Left lung (tissue), 10 donors: ENCODE measurements around the gene AGXT2. TPM values are rescaled to one million over a fixed set of nuclear protein-coding genes. Genes with fewer than 3 reads are reported as not detected.
"Not testable (repeated sequence)": the region's sequence is repeated elsewhere in the genome, so short reads cannot be mapped to it uniquely, and the experiment has no call there.

ENCODE experiments used
- ATAC-seq: fragments of 200-7000 bp; cut with Tn5 transposase; one replicate; pipeline ENCODE4 v1.9.1; 2020; ENCODE audit warnings: moderate library complexity
- DNase-seq, 4 donors: peaks; one replicate each; pipeline ENCODE4 v3.0.0-alpha.2; 2013 to 2020
- H3K27ac ChIP-seq, 2 donors: fragments of 200-600 bp; sonication (generic) in 1 of 2; one replicate each; pipeline versions ENCODE4 v1.5.0 to v1.8.0; 2020 to 2021
- H3K27me3 ChIP-seq, 2 donors: fragments of 200-600 bp; sonication (generic) in 1 of 2; one replicate each; pipeline versions ENCODE4 v1.5.0 to v1.8.0; 2020 to 2021
- H3K36me3 ChIP-seq, 2 donors: fragments of 200-600 bp; sonication (generic) in 1 of 2; one replicate each; pipeline versions ENCODE4 v1.5.0 to v1.8.0; 2020 to 2021
- H3K4me1 ChIP-seq, 2 donors: fragments of 200-600 bp; one replicate each; pipeline ENCODE4 v1.8.0; 2021
- H3K4me3 ChIP-seq, 2 donors: fragments of 200-600 bp; sonication (generic) in 1 of 2; one replicate each; pipeline versions ENCODE4 v1.5.0 to v1.8.0; 2020 to 2021; ENCODE audit warnings: mild to moderate bottlenecking in 1 of 2
- H3K9me3 ChIP-seq, 2 donors: fragments of 200-600 bp; sonication (generic) in 1 of 2; one replicate each; pipeline versions ENCODE4 v1.5.0 to v1.8.0; 2020 to 2021
- intact Hi-C, 2 donors: fragments of 100-400 bp; cut with DNase I; formaldehyde crosslinking; loops; one replicate each; pipeline versions ENCODE4 v1.11.2 to v1.14.2; 2022
- polyA plus RNA-seq, 6 donors: library from polyadenylated mRNA; unstranded; fragments of 120-200 nt; gene quantifications; one replicate each; pipeline ENCODE4 v1.2.1, GENCODE V29; 2013; ENCODE audit not compliant: insufficient read length in 6 of 6
- total RNA-seq, 2 donors: library from RNA; stranded (reverse); fragmentation: NEBNext Ultra II Directional; extraction: Animal tissue kit (Norgen Biotek cat#: 25700); gene quantifications; one replicate each; pipeline ENCODE4 v1.2.1, GENCODE V29; 2021
- TF ChIP-seq, protein P1 (sequence below), 2 donors: fragments of 200-600 bp; sonication (generic) in 1 of 2; IDR thresholded peaks; one replicate each; pipeline versions ENCODE4 v1.5.0 to v1.8.0; 2021; ENCODE audit warnings: antibody characterized with exemption in 2 of 2
- donor health status: DM: no; HTN: yes; CAD: no.
- donor health status: DM: no; HTN: no; CAD: no.

Gene AGXT2
- total and polyA plus RNA-seq, 8 donors = 0.11 to 0.55 (median 0.18) TPM; not detected in 3

DNA sequence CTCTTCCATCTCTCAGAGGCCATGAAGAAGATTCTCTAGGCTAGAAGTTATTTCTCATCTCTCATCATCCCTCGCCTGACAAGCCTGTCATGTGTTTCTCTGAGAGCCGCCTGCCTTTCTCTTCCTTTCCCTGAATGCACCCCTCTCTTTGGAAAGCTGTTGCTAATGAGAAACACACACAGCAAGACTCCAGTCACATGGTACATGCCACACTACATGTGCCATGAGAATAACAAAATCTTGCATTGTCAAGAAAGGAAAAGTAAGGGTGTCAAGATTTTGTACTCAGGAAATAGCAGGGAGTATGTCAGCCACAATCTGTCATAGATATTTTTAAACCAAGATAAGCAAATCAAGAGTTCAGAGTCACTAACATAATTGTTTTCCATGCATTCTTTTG lies 8.9 kb downstream of the AGXT2 start:
- H3K4me1 ChIP-seq = no peaks in the 10 kb centered on the region
- H3K27ac ChIP-seq = no peak overlapping the region
- H3K36me3 ChIP-seq = no peaks in the 10 kb centered on the region
- intact Hi-C loops = no loop called here
- DNase-seq = no peak
- H3K27me3 ChIP-seq = peaks cover 0 to 9% of the 10 kb centered on the region in 2 donors
- TF ChIP-seq, protein P1, sequence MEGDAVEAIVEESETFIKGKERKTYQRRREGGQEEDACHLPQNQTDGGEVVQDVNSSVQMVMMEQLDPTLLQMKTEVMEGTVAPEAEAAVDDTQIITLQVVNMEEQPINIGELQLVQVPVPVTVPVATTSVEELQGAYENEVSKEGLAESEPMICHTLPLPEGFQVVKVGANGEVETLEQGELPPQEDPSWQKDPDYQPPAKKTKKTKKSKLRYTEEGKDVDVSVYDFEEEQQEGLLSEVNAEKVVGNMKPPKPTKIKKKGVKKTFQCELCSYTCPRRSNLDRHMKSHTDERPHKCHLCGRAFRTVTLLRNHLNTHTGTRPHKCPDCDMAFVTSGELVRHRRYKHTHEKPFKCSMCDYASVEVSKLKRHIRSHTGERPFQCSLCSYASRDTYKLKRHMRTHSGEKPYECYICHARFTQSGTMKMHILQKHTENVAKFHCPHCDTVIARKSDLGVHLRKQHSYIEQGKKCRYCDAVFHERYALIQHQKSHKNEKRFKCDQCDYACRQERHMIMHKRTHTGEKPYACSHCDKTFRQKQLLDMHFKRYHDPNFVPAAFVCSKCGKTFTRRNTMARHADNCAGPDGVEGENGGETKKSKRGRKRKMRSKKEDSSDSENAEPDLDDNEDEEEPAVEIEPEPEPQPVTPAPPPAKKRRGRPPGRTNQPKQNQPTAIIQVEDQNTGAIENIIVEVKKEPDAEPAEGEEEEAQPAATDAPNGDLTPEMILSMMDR (IDR thresholded peaks at IDR 0.05) = no peak
- no peaks in the 10 kb centered on the region for H3K9me3 ChIP-seq
- no peak for ATAC-seq
- H3K4me3 ChIP-seq = no peak overlapping the region

DNA sequence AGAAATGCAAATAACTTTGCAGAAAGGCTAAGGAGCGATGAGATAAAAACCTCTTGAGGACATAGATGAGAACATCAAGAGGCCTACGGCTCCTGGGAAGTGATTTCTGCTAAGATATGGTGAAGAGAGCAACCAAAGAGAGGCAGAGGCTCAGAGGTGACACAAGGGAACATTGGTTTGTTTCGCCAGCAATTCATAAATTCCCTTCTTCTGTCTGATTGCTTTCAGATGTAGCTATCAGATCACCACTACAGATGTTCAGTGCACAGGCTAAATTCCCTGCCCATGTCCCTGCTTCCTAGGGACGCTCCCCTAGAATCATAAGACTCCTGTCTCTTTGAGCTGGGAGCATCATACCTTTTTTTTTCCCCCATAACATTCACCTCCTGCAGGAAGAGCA lies 11.2 kb downstream of the AGXT2 start:
- TF ChIP-seq, protein P1 (IDR thresholded peaks at IDR 0.05) = no peak
- ATAC-seq = no peak

DNA sequence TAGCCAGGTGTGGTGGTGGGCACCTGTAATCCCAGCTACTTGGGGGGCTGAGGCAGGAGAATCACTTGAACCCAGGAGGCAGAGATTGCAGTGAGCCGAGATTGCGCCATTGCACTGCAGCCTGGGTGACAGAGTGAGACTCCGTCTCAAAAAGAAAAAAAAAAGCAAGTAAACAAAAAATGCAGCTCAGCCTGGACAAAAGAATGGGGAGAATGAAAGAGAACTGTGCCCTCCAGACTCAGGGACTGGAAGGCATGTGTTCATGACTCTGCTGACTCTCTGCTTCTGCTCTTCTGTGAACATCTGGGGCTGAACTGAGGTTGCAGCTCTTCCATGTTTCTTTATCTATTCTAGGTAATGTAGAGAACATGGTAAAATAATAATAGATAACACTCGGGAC lies 11.8 kb downstream of the AGXT2 start:
- H3K4me1 ChIP-seq, intact Hi-C loops, H3K9me3 ChIP-seq, H3K36me3 ChIP-seq, H3K4me3 ChIP-seq, H3K27me3 ChIP-seq, ATAC-seq, DNase-seq, H3K27ac ChIP-seq: not testable (repeated sequence)

More for the DNA sequence above, 11.2 kb downstream of the AGXT2 start:
- Histone ChIP-seq H3K4me3 (no peak overlapping the region), H3K4me1 (no peaks in the 10 kb centered on the region), H3K36me3 (no peaks in the 10 kb centered on the region), H3K9me3 (no peaks in the 10 kb centered on the region), H3K27me3 (peaks cover 0 to 6% of the 10 kb centered on the region in 2 donors), H3K27ac (no peak overlapping the region)
- DNase-seq = no peak
- intact Hi-C loops = no loop called here

DNA sequence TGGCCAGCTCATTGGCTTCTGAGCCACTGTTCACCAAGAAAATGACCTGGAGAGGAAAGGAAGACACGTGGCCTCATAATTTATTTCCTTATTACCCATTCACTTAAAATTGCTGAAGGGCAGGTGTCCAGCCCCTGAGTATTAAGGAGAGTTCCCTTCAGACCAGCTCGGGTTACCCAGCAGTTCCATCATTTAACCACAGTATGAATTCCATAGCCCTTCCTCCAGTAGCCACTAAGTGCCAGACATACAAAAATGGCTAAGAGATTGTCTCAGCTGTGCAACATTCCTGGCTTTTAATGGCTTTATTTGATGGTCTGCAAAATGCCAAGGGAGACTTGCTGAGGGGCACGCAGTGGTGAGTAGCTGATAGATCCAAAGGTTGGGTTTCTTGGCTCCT lies 12.5 kb downstream of the AGXT2 start:
- Histone ChIP-seq H3K4me3 (no peak overlapping the region), H3K36me3 (no peaks in the 10 kb centered on the region), H3K27me3 (peaks cover 0 to 4% of the 10 kb centered on the region in 2 donors), H3K27ac (no peak overlapping the region), H3K4me1 (no peaks in the 10 kb centered on the region), H3K9me3 (no peaks in the 10 kb centered on the region)
- no peak for ATAC-seq
- intact Hi-C loops = no loop called here
- no peak for DNase-seq
- TF ChIP-seq, protein P1 (IDR thresholded peaks at IDR 0.05) = no peak

DNA sequence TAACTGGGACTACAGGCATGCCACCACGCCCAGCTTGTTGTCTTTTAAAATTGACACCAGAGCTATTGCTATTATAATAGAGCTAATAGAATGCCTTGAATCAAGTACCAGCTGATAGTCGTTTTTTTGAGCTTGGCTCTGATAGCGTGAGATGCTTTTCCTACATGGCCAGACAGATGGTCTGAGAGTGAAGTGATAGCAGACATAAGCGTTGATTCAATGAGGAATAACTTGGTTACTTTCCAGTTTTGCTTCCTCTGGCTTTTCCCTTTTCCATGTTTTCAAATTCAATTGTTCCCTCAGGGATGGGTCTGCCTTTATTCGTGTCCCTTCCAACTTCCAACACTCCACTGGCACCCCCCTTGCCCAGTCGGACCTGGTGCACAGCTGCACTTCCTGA lies 15.4 kb downstream of the AGXT2 start:
- Histone ChIP-seq H3K4me3 (no peak overlapping the region), H3K27me3 (peaks cover 0 to 4% of the 10 kb centered on the region in 2 donors), H3K36me3 (no peaks in the 10 kb centered on the region), H3K9me3 (no peaks in the 10 kb centered on the region), H3K4me1 (no peaks in the 10 kb centered on the region), H3K27ac (no peak overlapping the region)
- intact Hi-C loops = no loop called here
- TF ChIP-seq, protein P1 (IDR thresholded peaks at IDR 0.05) = no peak
- no peak for DNase-seq
- no peak for ATAC-seq

DNA sequence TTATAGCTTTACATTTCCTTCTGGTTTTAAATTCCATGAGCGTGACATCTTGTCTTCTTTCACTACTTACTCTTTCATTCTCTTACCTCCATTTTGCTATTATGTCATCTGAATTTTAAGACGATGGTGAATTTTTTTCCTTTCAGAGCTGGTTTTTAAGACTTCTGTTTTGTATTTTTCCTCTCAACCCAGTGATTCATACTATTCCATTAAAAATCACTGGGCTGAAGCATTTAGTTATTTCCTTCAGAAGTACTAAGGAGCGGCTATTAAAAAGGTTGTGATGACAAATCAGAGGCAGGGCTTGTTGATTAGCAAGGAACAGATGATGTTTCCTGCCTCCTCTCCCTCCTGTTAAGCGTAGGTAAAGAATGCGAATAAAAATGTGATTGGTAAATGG lies 16.5 kb downstream of the AGXT2 start:
- no peak for ATAC-seq
- TF ChIP-seq, protein P1 (IDR thresholded peaks at IDR 0.05) = no peak
- no peaks in the 10 kb centered on the region for H3K4me1 ChIP-seq
- no peaks in the 10 kb centered on the region for H3K27me3 ChIP-seq
- no peak for DNase-seq
- no peak overlapping the region for H3K4me3 ChIP-seq
- intact Hi-C loops = no loop called here
- H3K9me3 ChIP-seq = no peaks in the 10 kb centered on the region
- no peak overlapping the region for H3K27ac ChIP-seq
- no peaks in the 10 kb centered on the region for H3K36me3 ChIP-seq
